Aorta (tissue), 5 donors: Measurements from ENCODE around the gene PRKAB2. TPM values are rescaled to one million over a fixed set of nuclear protein-coding genes. Genes with fewer than 3 reads are reported as not detected.
"Not testable (repeated sequence)": the region's sequence is repeated elsewhere in the genome, so short reads cannot be mapped to it uniquely, and the experiment has no call there.

Experiments used
- ATAC-seq: fragments of 200-7000 bp; cut with Tn5 transposase; one replicate; pipeline ENCODE4 v1.9.1; 2022; ENCODE audit warnings: moderate library complexity; ENCODE audit not compliant: low FRiP score
- DNase-seq, 2 donors: peaks; one replicate each; pipeline ENCODE4 v3.0.0-alpha.2; 2020
- H3K27ac ChIP-seq, 2 donors: one replicate each; pipeline ENCODE4 v1.5.1; 2013; ENCODE audit warnings: low read length in 2 of 2, mild to moderate bottlenecking in 2 of 2, moderate library complexity in 2 of 2, control low read depth in 1 of 2, inconsistent platforms in 1 of 2, low read depth in 1 of 2
- H3K27me3 ChIP-seq, 2 donors: one replicate each; pipeline ENCODE4 v1.6.1; 2013; ENCODE audit warnings: control low read depth in 1 of 2, low read length in 1 of 2, mild to moderate bottlenecking in 1 of 2, moderate library complexity in 1 of 2; ENCODE audit not compliant: insufficient read depth in 2 of 2, control insufficient read depth in 1 of 2
- H3K36me3 ChIP-seq, 2 donors: one replicate each; pipeline ENCODE4 v1.6.1; 2013; ENCODE audit warnings: control low read depth in 1 of 2, low read length in 1 of 2, mild to moderate bottlenecking in 1 of 2; ENCODE audit not compliant: insufficient read depth in 2 of 2, control insufficient read depth in 1 of 2
- H3K4me1 ChIP-seq, 2 donors: one replicate each; pipeline ENCODE4 v1.6.1; 2013; ENCODE audit warnings: low read length in 2 of 2, control low read depth in 1 of 2, mild to moderate bottlenecking in 1 of 2, moderate library complexity in 1 of 2; ENCODE audit not compliant: insufficient read depth in 2 of 2, control insufficient read depth in 1 of 2
- H3K4me3 ChIP-seq, 2 donors: one replicate each; pipeline ENCODE4 v1.5.1; 2013; ENCODE audit warnings: low read length in 2 of 2, control low read depth in 1 of 2, mild to moderate bottlenecking in 1 of 2
- H3K9me3 ChIP-seq: one replicate; pipeline ENCODE4 v1.6.1; 2013; ENCODE audit warnings: mild to moderate bottlenecking, low read length; ENCODE audit not compliant: control insufficient read depth
- WGBS, 2 donors: extraction: QIAGEN DNeasy Blood & Tissue Kit; methylation state at CpG; one replicate each; pipeline ENCODE4 v1.1.7; 2013; 5-methylcytosine and 5-hydroxymethylcytosine counted together
- intact Hi-C, 2 donors: fragments of 100-400 bp; cut with DNase I; formaldehyde crosslinking; loops; one replicate each; pipeline versions ENCODE4 v1.14.2 to v1.15.0; 2022
- polyA plus RNA-seq, 2 donors: library from polyadenylated mRNA; stranded (reverse); fragments of 200-250 nt; gene quantifications; one replicate each; pipeline ENCODE4 v1.2.3, GENCODE V29; 2013
- total RNA-seq, 2 donors: library from RNA; stranded (reverse); fragmentation: NEBNext Ultra II Directional; extraction: Animal tissue kit (Norgen Biotek cat#: 25700); gene quantifications; one replicate each; pipeline ENCODE4 v1.2.1, GENCODE V29; 2021
- donor health status: healthy with polysubstance abuse.
- donor health status: Bipolar disorder and iron deficiency.
- donor health status: DM: no; HTN: no; CAD: no.
- donor health status: DM: no; HTN: no; CAD: no.
- donor health status: DM: yes; HTN: yes; CAD: no.

Gene PRKAB2
- total and polyA plus RNA-seq, 4 donors: 13.9 to 21.1 (median 18.4) TPM

GRCh38 chr1:147129116-147129873 is 43.0 kb downstream of the PRKAB2 start:
- DNase-seq (no peak), ATAC-seq (no peak)
- H3K4me1 ChIP-seq: no peaks in the 10 kb centered on the region
- no peaks in the 10 kb centered on the region for H3K36me3 ChIP-seq
- H3K9me3 ChIP-seq: no peaks in the 10 kb centered on the region
- H3K4me3 ChIP-seq: no peak overlapping the region
- no peak overlapping the region for H3K27ac ChIP-seq
- 81 to 86% methylated on average over 3 of the region's 3 CpGs for WGBS, 2 donors
- no peaks in the 10 kb centered on the region for H3K27me3 ChIP-seq
- intact Hi-C loops: no loop called here

GRCh38 chr1:147124266-147124665 is 48.0 kb downstream of the PRKAB2 start:
- H3K4me1 ChIP-seq: no peaks in the 10 kb centered on the region
- H3K4me3 ChIP-seq: no peak overlapping the region
- no peaks in the 10 kb centered on the region for H3K9me3 ChIP-seq
- H3K27ac ChIP-seq: no peak overlapping the region
- H3K27me3 ChIP-seq: no peaks in the 10 kb centered on the region
- no peaks in the 10 kb centered on the region for H3K36me3 ChIP-seq
- ATAC-seq: no peak
- no peak for DNase-seq
- intact Hi-C loops: no loop called here
- 52 to 58% methylated on average over 2 of the region's 2 CpGs for WGBS, 2 donors

- Histone ChIP-seq H3K4me1 (no peaks in the 10 kb centered on the region), H3K36me3 (no peaks in the 10 kb centered on the region), H3K4me3 (no peak overlapping the region), H3K27me3 (no peaks in the 10 kb centered on the region), H3K9me3 (peaks cover 2% of the 10 kb centered on the region), H3K27ac (no peak overlapping the region)
- ATAC-seq (no peak), DNase-seq (no peak)
- 76 to 81% methylated on average over 1 of the region's 1 CpG for WGBS, 2 donors
- intact Hi-C loops: no loop called here
Measured at GRCh38 chr1:147117109-147117508, 55.2 kb downstream of the PRKAB2 start.

GRCh38 chr1:147115496-147115895 is 56.8 kb downstream of the PRKAB2 start:
- ATAC-seq: no peak

GRCh38 chr1:147115079-147115478 is 57.2 kb downstream of the PRKAB2 start:
- H3K36me3 ChIP-seq, intact Hi-C loops, DNase-seq, H3K4me3 ChIP-seq, H3K9me3 ChIP-seq, H3K27me3 ChIP-seq, ATAC-seq, H3K27ac ChIP-seq, H3K4me1 ChIP-seq: not testable (repeated sequence)
- 82 to 86% methylated on average over 3 to 4 of the region's 4 CpGs for WGBS, 2 donors

More at GRCh38 chr1:147115496-147115895, 56.8 kb downstream of the PRKAB2 start:
- Histone ChIP-seq H3K9me3 (peaks cover 2% of the 10 kb centered on the region), H3K4me3 (no peak overlapping the region), H3K36me3 (no peaks in the 10 kb centered on the region), H3K27ac (no peak overlapping the region), H3K4me1 (no peaks in the 10 kb centered on the region), H3K27me3 (no peaks in the 10 kb centered on the region)
- 64 to 70% methylated on average over 2 of the region's 2 CpGs for WGBS, 2 donors
- intact Hi-C loops: no loop called here
- no peak for DNase-seq

GRCh38 chr1:147114353-147114752 is 57.9 kb downstream of the PRKAB2 start:
- H3K36me3 ChIP-seq, ATAC-seq, H3K4me1 ChIP-seq, H3K27me3 ChIP-seq, H3K9me3 ChIP-seq, intact Hi-C loops, DNase-seq, H3K27ac ChIP-seq, H3K4me3 ChIP-seq: not testable (repeated sequence)
- 69 to 75% methylated on average over 1 of the region's 1 CpG for WGBS, 2 donors

GRCh38 chr1:147111381-147112130 is 60.7 kb downstream of the PRKAB2 start:
- WGBS, 2 donors: 81 to 82% methylated on average over 7 of the region's 7 CpGs
- Histone ChIP-seq H3K27me3 (no peaks in the 10 kb centered on the region), H3K4me3 (no peak overlapping the region), H3K4me1 (no peaks in the 10 kb centered on the region), H3K36me3 (no peaks in the 10 kb centered on the region), H3K9me3 (no peaks in the 10 kb centered on the region), H3K27ac (no peak overlapping the region)
- DNase-seq: no peak
- ATAC-seq: no peak
- intact Hi-C loops: no loop called here

- intact Hi-C loops: no loop called here
Measured at GRCh38 chr1:147110872-147111271, 61.4 kb downstream of the PRKAB2 start.

GRCh38 chr1:147110434-147110833 is 61.8 kb downstream of the PRKAB2 start:
- Histone ChIP-seq H3K4me3 (no peak overlapping the region), H3K27ac (no peak overlapping the region), H3K4me1 (no peaks in the 10 kb centered on the region), H3K9me3 (no peaks in the 10 kb centered on the region), H3K36me3 (no peaks in the 10 kb centered on the region), H3K27me3 (no peaks in the 10 kb centered on the region)
- ATAC-seq: no peak
- no peak for DNase-seq
- 95 to 97% methylated on average over 1 of the region's 1 CpG for WGBS, 2 donors
- intact Hi-C loops: no loop called here

More at GRCh38 chr1:147110872-147111271, 61.4 kb downstream of the PRKAB2 start:
- Histone ChIP-seq H3K27me3 (no peaks in the 10 kb centered on the region), H3K4me1 (no peaks in the 10 kb centered on the region), H3K9me3 (no peaks in the 10 kb centered on the region), H3K4me3 (no peak overlapping the region), H3K27ac (no peak overlapping the region), H3K36me3 (no peaks in the 10 kb centered on the region)
- DNase-seq: no peak
- WGBS, 2 donors: 75 to 78% methylated on average over 1 of the region's 1 CpG
- ATAC-seq: no peak
